IMR-90 (cell line): ENCODE data around the gene MRPL47. TPM values are rescaled to one million over a fixed set of nuclear protein-coding genes. Genes with fewer than 3 reads are reported as not detected.

Experiments
- ATAC-seq: fragments of 200-7000 bp; cut with Tn5 transposase; 2 replicates; pipeline ENCODE4 v1.9.1; 2020; ENCODE audit warnings: low read depth, mild to moderate bottlenecking, moderate library complexity
- BruUV-seq: library from RNA; stranded (reverse); fragments of 400-500 nt; replicated peaks from 2 replicates; lab custom pipeline; 2021; lab: Mats Ljungman, UMichigan
- CTCF ChIA-PET: fragments of 300-600 bp; formaldehyde crosslinking; extraction: SDS; loops from one replicate; lab custom pipeline; 2021; ENCODE audit warnings: antibody characterized with exemption; lab: Yijun Ruan, JAX
- POLR2A ChIA-PET: fragments of 300-600 bp; sonication (Branson Sonifier 250); formaldehyde crosslinking; loops from one replicate; lab custom pipeline; 2022; ENCODE audit warnings: antibody characterized with exemption; ENCODE audit not compliant: unreplicated experiment; lab: Charles Lee
- DNase-seq: peaks from one replicate; pipeline ENCODE4 v3.0.0; 2013
- H2AFZ ChIP-seq: replicated peaks from 2 replicates; pipeline ENCODE3; 2013; ENCODE audit warnings: low read length, mild to moderate bottlenecking; ENCODE audit not compliant: poor library complexity
- H2AK5ac ChIP-seq: 2 replicates; pipeline ENCODE4 v1.6.1; 2013; ENCODE audit warnings: low read depth, low read length, inconsistent platforms
- H2AK9ac ChIP-seq: replicated peaks from 2 replicates; pipeline ENCODE3; 2013; ENCODE audit warnings: mild to moderate bottlenecking, low read depth, low read length, moderate library complexity; ENCODE audit not compliant: poor library complexity
- H2BK120ac ChIP-seq: 2 replicates; pipeline ENCODE4 v1.6.1; 2013; ENCODE audit warnings: low read depth, low read length, inconsistent platforms
- H2BK15ac ChIP-seq: 3 replicates; pipeline ENCODE4 v1.6.1; 2013; ENCODE audit warnings: low read depth, low read length, inconsistent platforms
- H2BK20ac ChIP-seq: 2 replicates; pipeline ENCODE4 v1.6.1; 2013; ENCODE audit warnings: low read depth, mild to moderate bottlenecking, inconsistent platforms, low read length, moderate library complexity
- H2BK5ac ChIP-seq: 2 replicates; pipeline ENCODE4 v1.6.1; 2013; ENCODE audit warnings: mild to moderate bottlenecking, low read depth, low read length, inconsistent platforms; ENCODE audit not compliant: poor library complexity, severe bottlenecking
- H3K14ac ChIP-seq: replicated peaks from 2 replicates; pipeline ENCODE4 v1.6.1; 2013; ENCODE audit warnings: low read depth, low read length, inconsistent platforms
- H3K18ac ChIP-seq: 2 replicates; pipeline ENCODE4 v1.6.1; 2013; ENCODE audit warnings: low read depth, low read length, control low read depth
- H3K23ac ChIP-seq: 2 replicates; pipeline ENCODE4 v1.6.1; 2013; ENCODE audit warnings: low read depth, low read length, inconsistent platforms
- H3K27ac ChIP-seq: 2 replicates; pipeline ENCODE4 v1.5.1; 2013; ENCODE audit warnings: mild to moderate bottlenecking, control low read depth, low read length; ENCODE audit not compliant: insufficient read depth
- H3K27me3 ChIP-seq: 2 replicates; pipeline ENCODE4 v1.6.1; 2013; ENCODE audit warnings: low read length; ENCODE audit not compliant: control insufficient read depth, insufficient read depth
- H3K36me3 ChIP-seq: 2 replicates; pipeline ENCODE4 v1.6.1; 2013; ENCODE audit warnings: low read length, mixed read lengths; ENCODE audit not compliant: control insufficient read depth, insufficient read depth
- H3K4ac ChIP-seq: 2 replicates; pipeline ENCODE4 v1.6.1; 2013; ENCODE audit warnings: low read depth, low read length, inconsistent platforms
- H3K4me1 ChIP-seq: 2 replicates; pipeline ENCODE4 v1.6.1; 2013; ENCODE audit warnings: low read length, mixed read lengths; ENCODE audit not compliant: control insufficient read depth, insufficient read depth
- H3K4me2 ChIP-seq: 2 replicates; pipeline ENCODE4 v1.6.1; 2013; ENCODE audit warnings: low read depth, mild to moderate bottlenecking, control low read depth, low read length, moderate library complexity
- H3K4me3 ChIP-seq: 2 replicates; pipeline ENCODE4 v1.5.1; 2013; ENCODE audit warnings: low read depth, mild to moderate bottlenecking, control low read depth, low read length, moderate library complexity; ENCODE audit not compliant: insufficient read depth
- H3K56ac ChIP-seq: 2 replicates; pipeline ENCODE4 v1.6.1; 2013; ENCODE audit warnings: low read length, inconsistent platforms; ENCODE audit not compliant: insufficient read depth; ENCODE audit errors: extremely low read depth
- H3K79me1 ChIP-seq, 2 experiments: 2 replicates each; pipeline ENCODE4 v1.6.1; 2013; ENCODE audit warnings: low read length in 2 of 2, inconsistent platforms in 1 of 2, low read depth in 1 of 2
- H3K9ac ChIP-seq: 2 replicates; pipeline ENCODE4 v1.6.1; 2013; ENCODE audit warnings: low read depth, low read length, control low read depth
- H3K9me1 ChIP-seq: 2 replicates; pipeline ENCODE4 v1.6.1; 2013; ENCODE audit warnings: low read length, inconsistent platforms; ENCODE audit not compliant: insufficient read depth
- H3K9me3 ChIP-seq: 2 replicates; pipeline ENCODE4 v1.6.1; 2013; ENCODE audit warnings: low read length; ENCODE audit not compliant: control insufficient read depth, insufficient read depth
- H4K20me1 ChIP-seq: 2 replicates; pipeline ENCODE4 v1.6.1; 2013; ENCODE audit warnings: low read length, inconsistent platforms; ENCODE audit not compliant: insufficient read depth
- H4K5ac ChIP-seq: 2 replicates; pipeline ENCODE4 v1.6.1; 2013; ENCODE audit warnings: mild to moderate bottlenecking, low read depth, low read length, control low read depth
- H4K8ac ChIP-seq, 2 experiments: 2 replicates each; pipeline ENCODE4 v1.6.1; 2013; ENCODE audit warnings: low read depth in 2 of 2, low read length in 2 of 2, control low read depth in 1 of 2, inconsistent platforms in 1 of 2
- H4K91ac ChIP-seq: 2 replicates; pipeline ENCODE4 v1.6.1; 2013; ENCODE audit warnings: low read depth, low read length, inconsistent platforms; ENCODE audit not compliant: insufficient read depth
- CEBPB ChIP-seq: IDR thresholded peaks from 2 replicates; pipeline ENCODE4 v1.6.1; 2012; ENCODE audit warnings: low read depth, low read length, improper control_type of control experiment
- CTCF ChIP-seq: conservative IDR thresholded peaks from 2 replicates; pipeline ENCODE4 v1.5.1; 2012; ENCODE audit warnings: mild to moderate bottlenecking, low read depth, low read length, improper control_type of control experiment
- FOS ChIP-seq: fragments of 150-350 bp; IDR thresholded peaks from 2 replicates; pipeline ENCODE4 v1.6.1; 2016; ENCODE audit warnings: low read depth, low read length
- MAFK ChIP-seq: IDR thresholded peaks from 2 replicates; pipeline ENCODE4 v1.6.1; 2012; ENCODE audit warnings: low read depth, low read length, improper control_type of control experiment
- MAZ ChIP-seq: IDR thresholded peaks from 2 replicates; pipeline ENCODE4 v1.6.1; 2012; ENCODE audit warnings: low read depth, mild to moderate bottlenecking, low read length, improper control_type of control experiment, moderate library complexity, borderline replicate concordance
- MXI1 ChIP-seq: IDR thresholded peaks from 2 replicates; pipeline ENCODE4 v1.6.1; 2012; ENCODE audit warnings: low read depth, mild to moderate bottlenecking, low read length, moderate library complexity, borderline replicate concordance
- NFE2L2 ChIP-seq: fragments of 150-350 bp; IDR thresholded peaks from 2 replicates; pipeline ENCODE4 v1.6.1; 2016; ENCODE audit warnings: low read depth, mild to moderate bottlenecking, low read length
- POLR2A ChIP-seq: IDR thresholded peaks from 2 replicates; pipeline ENCODE4 v1.6.1; 2012; ENCODE audit warnings: mild to moderate bottlenecking, low read depth, low read length
- RAD21 ChIP-seq: IDR thresholded peaks from 2 replicates; pipeline ENCODE4 v1.6.1; 2012; ENCODE audit warnings: low read length, improper control_type of control experiment
- RCOR1 ChIP-seq: IDR thresholded peaks from 2 replicates; pipeline ENCODE4 v1.6.1; 2012; ENCODE audit warnings: mild to moderate bottlenecking, low read length, improper control_type of control experiment; ENCODE audit not compliant: insufficient replicate concordance
- RFX5 ChIP-seq: IDR thresholded peaks from 2 replicates; pipeline ENCODE4 v1.8.0; 2012; ENCODE audit warnings: low read depth, mild to moderate bottlenecking, low read length, moderate library complexity
- SMC3 ChIP-seq: fragments of 150-350 bp; IDR thresholded peaks from 2 replicates; pipeline ENCODE4 v1.6.1; 2016; ENCODE audit warnings: low read depth, mild to moderate bottlenecking, antibody characterized with exemption, low read length, moderate library complexity
- WGBS, 2 experiments: methylation state at CpG; one replicate each; pipeline versions ENCODE4 v1.1.5 to v1.1.7; 2013; ENCODE audit warnings: missing lambda C conversion rate in 2 of 2; ENCODE audit not compliant: insufficient read length in 1 of 2; ENCODE audit errors: extremely low coverage in 2 of 2; 5-methylcytosine and 5-hydroxymethylcytosine counted together
- dilution Hi-C: fragments of 300-500 bp; cut with HindIII; formaldehyde crosslinking; loops from one replicate; pipeline ENCODE4 v1.14.3; 2018; ENCODE audit warnings: low sequenced_read_pairs; ENCODE audit not compliant: unreplicated experiment
- in situ Hi-C: fragments of 300-500 bp; cut with MboI; formaldehyde crosslinking; loops from 3 replicates; pipeline ENCODE4 v1.14.3; 2019; ENCODE audit warnings: low sequenced_read_pairs, inconsistent platforms, mixed read lengths
- intact Hi-C: fragments of 100-400 bp; cut with micrococcal nuclease; formaldehyde crosslinking; loops from 2 replicates; pipeline ENCODE4 v1.10.0; 2022
- polyA plus RNA-seq, 3 experiments: library from polyadenylated mRNA; depleted of rRNA; stranded (reverse); fragments of >200 nt; gene quantifications; 2 replicates each; pipeline ENCODE4 v1.2.3, GENCODE V29; 2012; ENCODE audit warnings: low replicate concordance in 1 of 3
- total RNA-seq: library from RNA; depleted of rRNA; stranded (reverse); fragments of >200 nt; gene quantifications from 2 replicates; pipeline ENCODE4 v1.2.3, GENCODE V29; 2012

MRPL47 gene
- total and polyA plus RNA-seq, 2 of the 4 experiments (the other 2 are of a cell fraction) = 41.4 to 43.7 TPM

GRCh38 chr3:179563271-179563783 is 41.1 kb downstream of the MRPL47 start:
- in situ Hi-C loops = loop anchor here (25.0 kb wide), 1 partner anchor 551 kb away; no protein-coding TSS in a partner anchor
- no peaks in the 10 kb centered on the region for H3K27me3 ChIP-seq

More at GRCh38 chr3:179563271-179563783, 41.1 kb downstream of the MRPL47 start:
- Histone ChIP-seq H4K91ac (no peak overlapping the region), H3K9me3 (no peaks in the 10 kb centered on the region), H3K27ac (peak overlapping the region; percentile 47), H3K18ac (no peak overlapping the region), H3K9ac (peak overlapping the region; percentile 80), H4K20me1 (no peaks in the 10 kb centered on the region), H3K79me1 (peaks cover 0 to 32% of the 10 kb centered on the region in 2 experiments; a peak in 3 of 4 replicates), H3K36me3 (no peaks in the 10 kb centered on the region), H3K56ac (no peak overlapping the region; the same call in 1 of the 2 replicates), H2BK120ac (no peak overlapping the region), H3K4me2 (peak overlapping the region; percentile 97), H3K23ac (peak overlapping the region; percentile 62), H4K5ac (no peak overlapping the region; the same call in 1 of the 2 replicates), H3K14ac (0 out of 2 replicates have a peak overlapping the region, but pooled peaks have one; percentile 17), H2AFZ (peak overlapping the region; percentile 93), H3K9me1 (no peaks in the 10 kb centered on the region; the same call in 1 of the 2 replicates), H3K4ac (peak overlapping the region; percentile 33; the same call in 1 of the 2 replicates), H3K4me3 (peak overlapping the region; percentile 86), H2AK9ac (peak overlapping the region; percentile 82), H2BK5ac (peak overlapping the region; percentile 11), H3K4me1 (peaks cover 2% of the 10 kb centered on the region; the same call in 1 of the 2 replicates), H2BK15ac (no peak overlapping the region), H4K8ac (peak overlapping the region in 1 of 2 experiments; percentile 58; a peak in 2 of 4 replicates), H2BK20ac (no peak overlapping the region), H2AK5ac (no peak overlapping the region)
- dilution Hi-C loops (no loop called here), intact Hi-C loops (no loop called here)
- no TSS peak for BruUV-seq
- DNase-seq (peak; percentile 73), ATAC-seq (peak; percentile 49)
- TF ChIP-seq MXI1 (peak; percentile 80; the same call in 1 of the 2 replicates), FOS (no peak), RCOR1 (no peak), POLR2A (no peak), RAD21 (peak; percentile 35), SMC3 (peak; percentile 23; the same call in 1 of the 2 replicates), MAZ (no peak), NFE2L2 (no peak), CEBPB (no peak), RFX5 (no peak), MAFK (no peak), CTCF (peak; percentile 53)
- ChIA-PET POLR2A (no interaction called here), CTCF (interaction anchor here (0.5 to 1.2 kb wide), 2 partner anchors 18 to 190 kb away, joined by 3 read pairs; no protein-coding TSS in a partner anchor)
- 0% methylated on average over 10 of the region's 40 CpGs; no CpG with 5 or more reads in 1 of the 2 experiments for WGBS, 2 experiments
